ENCODE data around the gene LUC7L3.
"Not testable (repeated sequence)": the region's sequence is repeated elsewhere in the genome, so short reads cannot be mapped to it uniquely, and the experiment has no call there.

LUC7L3 gene

GRCh38 chr17:50710025-50710424 lies 9.4 kb upstream of the LUC7L3 start:
- no peak for DNase-seq (ENCODE audit: low read depth)

GRCh38 chr17:50710650-50711049 lies 8.8 kb upstream of the LUC7L3 start:
- DNase-seq (ENCODE audit: low read depth): no peak

DNA sequence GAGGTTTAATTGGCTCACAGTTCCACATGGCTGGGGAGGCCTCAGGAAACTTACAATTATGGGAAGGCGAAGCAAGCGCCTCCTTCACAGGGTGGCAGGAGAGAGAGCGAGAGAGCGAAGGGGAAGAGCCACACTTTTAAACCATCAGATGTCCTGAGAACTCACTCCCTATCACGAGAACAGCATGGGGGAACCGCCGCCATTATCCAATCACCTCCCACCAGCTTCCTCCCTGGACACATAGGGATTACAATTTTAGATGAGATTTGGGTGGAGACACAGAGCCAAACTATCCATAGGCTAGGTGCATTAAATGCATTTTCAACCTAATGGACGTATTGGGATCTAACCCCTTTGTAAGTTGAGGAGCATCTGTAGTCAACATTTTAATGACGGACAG lies 6.8 kb upstream of the LUC7L3 start:
- no peak for DNase-seq (ENCODE audit: low read depth)

DNA sequence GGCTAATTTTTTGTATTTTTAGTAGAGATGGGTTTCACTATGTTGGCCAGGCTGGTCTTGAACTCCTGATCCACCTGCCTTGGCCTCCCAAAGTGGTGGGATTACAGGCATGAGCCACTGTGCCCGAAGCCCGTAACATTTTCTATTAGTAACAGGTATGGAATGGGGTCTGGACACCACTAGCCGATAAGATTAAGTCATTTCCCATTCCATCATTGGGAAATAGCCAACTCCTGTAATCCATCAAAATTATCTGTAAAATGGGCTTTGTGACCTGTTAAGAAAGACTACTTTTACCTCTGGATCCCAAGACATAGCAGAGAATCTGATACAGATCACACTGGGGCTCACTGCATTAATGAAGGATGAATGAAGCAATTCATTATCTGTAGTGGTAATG lies 3.9 kb upstream of the LUC7L3 start:
- no peak for DNase-seq (ENCODE audit: low read depth)

- no peak for DNase-seq (ENCODE audit: low read depth)
Observed at GRCh38 chr17:50719924-50720794, 756 bp downstream of the LUC7L3 start.

GRCh38 chr17:50721194-50722010 lies 2.0 kb downstream of the LUC7L3 start:
- DNase-seq (ENCODE audit: low read depth): no peak

GRCh38 chr17:50722746-50723145 lies 3.3 kb downstream of the LUC7L3 start:
- DNase-seq (ENCODE audit: low read depth): no peak

DNA sequence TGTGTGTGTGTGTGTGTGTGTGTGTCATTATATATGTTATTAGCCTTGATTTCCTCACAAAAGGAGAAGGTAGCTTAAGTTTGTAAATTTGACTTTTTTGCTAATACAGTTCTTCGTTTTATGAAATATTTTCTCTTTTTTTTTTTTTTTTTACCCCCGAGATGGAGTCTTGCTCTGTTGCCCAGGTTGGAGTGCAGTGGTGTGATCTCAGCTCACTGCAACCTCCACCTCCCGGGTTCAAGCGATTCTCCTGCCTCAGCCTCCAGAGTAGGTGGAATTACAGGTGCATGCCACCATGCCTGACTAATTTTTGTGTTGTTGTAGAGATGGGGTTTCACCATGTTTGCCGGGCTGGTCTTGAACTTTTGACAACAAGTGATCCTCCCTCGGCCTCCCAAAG lies 5.2 kb downstream of the LUC7L3 start:
- not testable (repeated sequence) for DNase-seq (ENCODE audit: low read depth)

DNA sequence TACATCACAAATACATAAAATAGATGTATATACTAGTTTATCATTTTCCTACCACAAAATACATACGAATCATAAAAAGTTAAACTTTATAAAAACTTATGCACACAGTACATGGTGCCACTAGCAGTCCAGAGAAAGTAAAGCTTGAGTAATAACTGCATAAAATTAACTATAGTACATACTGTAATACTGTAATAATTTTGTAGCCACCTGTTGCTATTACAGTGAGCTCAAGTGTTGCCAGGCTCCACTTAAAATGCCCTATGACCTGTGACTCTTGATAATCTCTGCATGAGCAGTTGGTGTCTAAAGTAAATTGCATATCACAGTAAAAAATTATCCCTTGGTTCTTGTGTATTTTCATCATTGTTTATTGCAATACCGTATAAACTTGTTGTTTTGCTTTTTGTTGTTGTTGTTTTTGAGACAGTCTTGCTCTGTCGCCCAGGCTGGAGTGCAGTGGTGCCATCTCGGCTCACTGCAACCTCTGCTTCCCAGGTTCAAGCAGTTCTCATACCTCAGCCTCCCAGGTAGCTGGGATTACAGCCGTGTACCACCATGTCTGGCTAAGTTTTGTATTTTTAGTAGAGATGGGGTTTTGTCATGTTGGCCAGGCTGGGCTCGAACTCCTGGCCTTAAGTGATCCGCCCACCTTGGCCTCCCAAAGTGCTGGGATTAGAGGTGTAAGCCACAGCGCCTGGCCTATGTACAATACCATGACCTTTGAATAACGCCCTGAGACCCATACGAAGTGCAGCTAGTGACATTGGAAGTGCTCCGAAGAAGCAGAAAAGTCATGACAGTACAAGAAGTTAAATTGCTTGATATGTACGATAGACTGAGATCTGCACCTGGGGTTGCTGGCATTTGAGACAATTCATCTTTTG lies 6.6 kb downstream of the LUC7L3 start:
- DNase-seq (ENCODE audit: low read depth): no peak

DNA sequence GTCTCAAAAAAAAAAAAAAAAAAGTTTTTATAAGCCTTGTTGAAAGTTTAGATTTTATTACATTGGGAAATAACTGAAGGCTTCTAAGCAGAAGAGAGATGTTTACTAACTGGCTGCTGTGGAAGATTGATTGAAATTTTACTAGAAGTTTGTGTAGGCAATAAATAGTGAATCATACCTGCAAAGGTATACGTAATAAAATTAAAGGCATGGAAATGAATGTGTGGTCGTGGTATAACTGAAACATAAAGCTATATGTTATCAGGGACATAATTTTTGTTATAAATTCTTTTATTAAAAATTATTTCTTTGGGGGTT lies 8.7 kb downstream of the LUC7L3 start:
- DNase-seq (ENCODE audit: low read depth): no peak

- DNase-seq (ENCODE audit: low read depth): no peak
Observed at GRCh38 chr17:50728881-50729765, 9.7 kb downstream of the LUC7L3 start.

GRCh38 chr17:50731575-50732460 lies 12.4 kb downstream of the LUC7L3 start:
- no peak for DNase-seq (ENCODE audit: low read depth)

- no peak for DNase-seq (ENCODE audit: low read depth)
Observed at GRCh38 chr17:50735287-50735686, 15.9 kb downstream of the LUC7L3 start.

DNA sequence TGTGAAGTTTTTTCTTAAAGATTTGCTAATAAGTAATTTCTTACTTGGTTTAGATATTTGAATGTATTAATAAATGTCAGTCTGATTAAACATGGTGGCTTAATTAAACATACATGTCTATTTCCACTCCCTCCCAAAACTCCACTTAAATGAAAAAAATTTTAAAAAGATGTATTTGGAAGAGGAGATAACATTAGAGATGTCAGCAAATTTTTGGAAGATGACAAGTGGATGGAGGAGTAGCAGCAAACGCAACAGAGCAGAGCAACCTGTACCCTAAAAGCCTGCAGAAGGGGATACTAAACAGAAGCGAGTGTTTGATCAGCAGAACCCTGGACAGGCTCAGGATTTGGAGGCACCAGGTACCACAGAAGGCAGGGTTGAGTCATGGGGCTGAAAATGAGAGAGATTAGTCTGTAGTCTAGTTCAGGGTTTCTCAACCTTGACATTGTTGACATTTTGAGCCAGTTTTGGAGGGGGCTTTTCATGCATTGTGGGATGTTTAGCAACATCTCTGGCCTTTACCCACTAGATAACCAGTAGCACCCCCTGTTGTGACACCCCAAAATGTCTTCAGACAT lies 17.8 kb downstream of the LUC7L3 start:
- DNase-seq (ENCODE audit: low read depth): no peak

DNA sequence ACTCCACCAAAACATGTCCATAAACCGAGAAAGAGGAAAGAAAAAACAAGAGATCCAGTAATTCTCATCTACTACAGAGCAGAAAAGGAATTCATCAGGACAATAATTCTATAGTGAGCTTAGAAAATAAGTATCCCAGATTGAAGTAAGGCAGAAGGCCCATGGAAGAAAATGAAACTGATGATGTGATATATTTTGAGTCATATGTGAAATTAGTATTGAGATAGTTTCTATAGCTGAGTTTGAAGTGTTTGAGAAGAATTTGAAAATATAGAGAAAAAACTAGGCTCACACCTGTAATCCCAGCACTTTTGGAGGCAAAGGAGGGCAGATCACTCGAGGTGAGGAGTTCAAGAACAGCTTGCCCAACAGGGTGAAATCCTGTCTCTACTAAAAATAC lies 19.7 kb downstream of the LUC7L3 start:
- no peak for DNase-seq (ENCODE audit: low read depth)

- DNase-seq (ENCODE audit: low read depth): no peak
Observed at GRCh38 chr17:50745631-50746030, 26.2 kb downstream of the LUC7L3 start.

DNA sequence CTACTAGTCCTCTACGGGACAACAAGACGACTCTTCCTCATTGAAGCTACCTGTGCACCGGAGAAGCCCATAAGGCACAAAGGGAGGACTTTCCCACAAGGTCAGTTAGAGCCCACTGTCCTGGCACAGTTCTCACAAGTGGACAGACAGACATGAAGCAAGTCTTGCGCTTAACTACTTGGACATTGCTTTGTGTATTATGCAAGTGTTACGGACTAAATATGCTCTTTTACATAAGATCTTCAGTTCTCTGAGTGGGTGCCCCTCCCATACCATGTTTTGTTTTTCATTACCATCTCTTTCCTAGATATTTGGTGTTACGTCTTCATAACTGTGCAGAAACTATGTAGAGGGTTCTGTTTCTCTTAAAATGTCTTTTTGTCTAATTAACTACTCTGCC lies 29.8 kb downstream of the LUC7L3 start:
- DNase-seq (ENCODE audit: low read depth): no peak

GRCh38 chr17:50754521-50754920 lies 35.1 kb downstream of the LUC7L3 start:
- no peak for DNase-seq (ENCODE audit: low read depth)

DNA sequence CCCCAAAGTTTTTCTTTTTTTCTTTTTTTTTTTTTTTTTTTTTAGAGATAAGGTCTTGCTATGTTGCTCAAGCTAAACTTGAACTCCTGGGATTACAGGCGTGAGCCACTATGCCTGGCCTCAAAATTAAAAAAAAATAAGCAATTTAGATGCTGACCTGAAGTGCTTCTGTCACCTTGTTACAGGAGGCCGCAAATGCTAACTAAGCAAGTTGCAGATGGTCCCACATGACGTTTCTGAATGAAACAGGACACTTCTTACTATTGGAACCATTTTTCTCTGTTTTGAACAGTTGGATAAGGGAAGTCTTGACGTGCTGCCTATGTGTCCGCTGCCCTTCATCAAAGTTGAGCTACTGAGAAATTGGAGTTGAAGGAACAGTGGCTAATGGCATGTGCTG lies 39.1 kb downstream of the LUC7L3 start:
- DNase-seq (ENCODE audit: low read depth): no peak

- no peak for DNase-seq (ENCODE audit: low read depth)
Observed at GRCh38 chr17:50758989-50759544, 39.7 kb downstream of the LUC7L3 start.

Measured in GM04504 (cell line).